ENCODE measurements around the gene FNIP1. TPM values are rescaled to one million over a fixed set of nuclear protein-coding genes. Genes with fewer than 3 reads are reported as not detected.

Gene FNIP1
- total RNA-seq, 1 donor from 2014 or later = 28.5 TPM

DNA sequence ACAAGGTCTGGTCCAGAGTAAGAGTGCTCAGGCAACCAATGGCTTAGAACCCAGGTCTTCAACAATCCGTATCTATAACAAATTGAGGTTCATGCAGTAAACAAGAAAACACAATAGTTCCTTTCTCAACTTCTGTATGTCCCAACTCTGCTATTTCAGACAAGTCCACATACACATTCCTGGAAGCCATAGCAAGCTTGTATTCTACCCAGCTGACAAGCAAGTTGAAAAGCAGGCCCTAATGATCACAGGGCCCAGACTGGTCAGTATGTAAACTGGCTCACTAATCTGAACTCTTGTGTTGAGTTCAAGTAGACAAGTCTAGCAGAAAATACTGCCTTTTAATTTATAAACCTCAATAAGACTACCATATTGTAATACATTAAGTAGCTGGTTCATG lies 26.9 kb downstream of the FNIP1 start:
- Mint-ChIP-seq H3K4me3 (ENCODE audit: unreplicated experiment) (no peak overlapping the region), H3K27ac (ENCODE audit: unreplicated experiment) (no peak overlapping the region), H3K4me1 (ENCODE audit: low read depth, unreplicated experiment) (peaks cover 21% of the 10 kb centered on the region), H3K36me3 (ENCODE audit: low read depth, unreplicated experiment) (peaks cover 2% of the 10 kb centered on the region), H3K9me3 (ENCODE audit: unreplicated experiment) (no peaks in the 10 kb centered on the region), H3K27me3 (ENCODE audit: low read depth, unreplicated experiment) (no peaks in the 10 kb centered on the region)
- no peak for FAIRE-seq
- no peak for DNase-seq (ENCODE audit: low read depth)
- Histone ChIP-seq H3K4me1 (ENCODE audit: insufficient read depth, low read length) (no peaks in the 10 kb centered on the region), H4K20me1 (ENCODE audit: insufficient read depth, low read length) (peaks cover 89% of the 10 kb centered on the region), H3K27ac (ENCODE audit: low read depth, low read length) (no peak overlapping the region), H2AFZ (ENCODE audit: low read depth, low read length) (no peak overlapping the region), H3K9ac (ENCODE audit: low read length) (no peak overlapping the region), H3K9me3 (ENCODE audit: insufficient read depth, low read depth, low read length) (no peaks in the 10 kb centered on the region), H3K4me2 (ENCODE audit: low read length) (no peak overlapping the region), H3K36me3 (ENCODE audit: insufficient read depth, low read length) (no peaks in the 10 kb centered on the region), H3K4me3 (ENCODE audit: insufficient read depth, low read depth, low read length) (no peak overlapping the region), H3K27me3 (ENCODE audit: insufficient read depth, low read length) (no peaks in the 10 kb centered on the region), H3K79me2 (ENCODE audit: insufficient read depth, low read length) (peaks cover 98% of the 10 kb centered on the region)
- no peak for TF ChIP-seq CTCF (IDR thresholded peaks at IDR 0.05; ENCODE audit: insufficient read depth, low read depth, low read length)

DNA sequence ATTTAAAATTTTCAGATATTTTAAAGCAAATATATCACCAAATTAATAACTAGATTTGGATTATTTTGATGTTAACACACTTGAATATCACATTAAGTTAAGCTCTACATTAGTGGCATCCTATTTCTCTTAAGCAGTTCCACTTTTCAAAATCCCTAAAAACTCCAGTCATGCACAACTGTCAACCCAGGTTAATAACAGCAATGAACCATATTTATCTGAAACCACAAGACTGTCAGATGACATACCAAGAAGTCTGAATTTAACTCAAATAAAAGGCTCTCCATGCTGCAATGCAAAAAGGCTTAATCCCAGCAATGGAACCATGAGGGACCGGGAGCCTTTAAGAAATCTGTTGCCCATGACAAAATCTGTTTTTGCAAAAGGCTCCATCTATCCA lies 27.5 kb downstream of the FNIP1 start:
- H4K20me1 ChIP-seq (ENCODE audit: insufficient read depth, low read length) = peaks cover 90% of the 10 kb centered on the region

DNA sequence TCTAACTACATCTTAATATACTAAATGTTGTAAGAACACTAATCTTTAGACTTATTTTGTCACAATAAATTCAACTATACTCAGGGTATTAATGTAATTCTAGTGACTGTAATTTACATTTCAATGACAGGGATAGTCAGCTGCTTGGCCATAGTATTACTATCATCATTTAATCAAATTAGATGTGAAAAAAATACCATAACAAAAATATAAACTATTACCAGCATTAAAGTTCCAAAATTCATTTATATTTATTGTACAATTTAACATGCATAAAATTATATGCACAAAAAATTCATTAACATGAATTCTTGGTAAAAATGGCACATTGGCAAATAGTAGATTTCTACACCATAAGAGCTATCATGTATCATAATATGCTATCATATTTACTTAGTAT lies 28.9 kb downstream of the FNIP1 start:
- H3K4me3 Mint-ChIP-seq (ENCODE audit: unreplicated experiment) = no peak overlapping the region
- Histone ChIP-seq H3K36me3 (ENCODE audit: insufficient read depth, low read length) (no peaks in the 10 kb centered on the region), H2AFZ (ENCODE audit: low read depth, low read length) (no peak overlapping the region), H3K9me3 (ENCODE audit: insufficient read depth, low read depth, low read length) (no peaks in the 10 kb centered on the region), H4K20me1 (ENCODE audit: insufficient read depth, low read length) (peaks cover 85% of the 10 kb centered on the region), H3K27ac (ENCODE audit: low read depth, low read length) (no peak overlapping the region), H3K9ac (ENCODE audit: low read length) (no peak overlapping the region), H3K27me3 (ENCODE audit: insufficient read depth, low read length) (no peaks in the 10 kb centered on the region), H3K4me3 (ENCODE audit: insufficient read depth, low read depth, low read length) (no peak overlapping the region), H3K79me2 (ENCODE audit: insufficient read depth, low read length) (peaks cover 98% of the 10 kb centered on the region), H3K4me1 (ENCODE audit: insufficient read depth, low read length) (no peaks in the 10 kb centered on the region), H3K4me2 (ENCODE audit: low read length) (no peak overlapping the region)
- DNase-seq (ENCODE audit: low read depth) = no peak
- peaks cover 21% of the 10 kb centered on the region for H3K4me1 Mint-ChIP-seq (ENCODE audit: low read depth, unreplicated experiment)
- TF ChIP-seq EZH2 (IDR thresholded peaks at IDR 0.05; ENCODE audit: insufficient read depth, low read length) (no peak), CTCF (IDR thresholded peaks at IDR 0.05; ENCODE audit: insufficient read depth, low read depth, low read length) (no peak)
- peaks cover 4% of the 10 kb centered on the region for H3K9me3 Mint-ChIP-seq (ENCODE audit: unreplicated experiment)
- peaks cover 10% of the 10 kb centered on the region for H3K36me3 Mint-ChIP-seq (ENCODE audit: low read depth, unreplicated experiment)
- FAIRE-seq = no peak
- H3K27me3 Mint-ChIP-seq (ENCODE audit: low read depth, unreplicated experiment) = no peaks in the 10 kb centered on the region
- no peak overlapping the region for H3K27ac Mint-ChIP-seq (ENCODE audit: unreplicated experiment)

More for the DNA sequence above, 27.5 kb downstream of the FNIP1 start:
- Histone ChIP-seq H3K4me1 (ENCODE audit: insufficient read depth, low read length) (no peaks in the 10 kb centered on the region), H3K79me2 (ENCODE audit: insufficient read depth, low read length) (peaks cover 98% of the 10 kb centered on the region), H3K4me3 (ENCODE audit: insufficient read depth, low read depth, low read length) (no peak overlapping the region), H3K9me3 (ENCODE audit: insufficient read depth, low read depth, low read length) (no peaks in the 10 kb centered on the region), H3K36me3 (ENCODE audit: insufficient read depth, low read length) (no peaks in the 10 kb centered on the region), H3K27me3 (ENCODE audit: insufficient read depth, low read length) (no peaks in the 10 kb centered on the region), H3K4me2 (ENCODE audit: low read length) (no peak overlapping the region), H2AFZ (ENCODE audit: low read depth, low read length) (no peak overlapping the region), H3K9ac (ENCODE audit: low read length) (no peak overlapping the region), H3K27ac (ENCODE audit: low read depth, low read length) (no peak overlapping the region)
- H3K4me1 Mint-ChIP-seq (ENCODE audit: low read depth, unreplicated experiment) = peaks cover 21% of the 10 kb centered on the region
- H3K27me3 Mint-ChIP-seq (ENCODE audit: low read depth, unreplicated experiment) = no peaks in the 10 kb centered on the region
- no peaks in the 10 kb centered on the region for H3K9me3 Mint-ChIP-seq (ENCODE audit: unreplicated experiment)
- H3K27ac Mint-ChIP-seq (ENCODE audit: unreplicated experiment) = no peak overlapping the region
- FAIRE-seq = peak; percentile 77
- H3K4me3 Mint-ChIP-seq (ENCODE audit: unreplicated experiment) = no peak overlapping the region
- TF ChIP-seq CTCF (IDR thresholded peaks at IDR 0.05; ENCODE audit: insufficient read depth, low read depth, low read length) (no peak), EZH2 (IDR thresholded peaks at IDR 0.05; ENCODE audit: insufficient read depth, low read length) (no peak)
- H3K36me3 Mint-ChIP-seq (ENCODE audit: low read depth, unreplicated experiment) = peaks cover 5% of the 10 kb centered on the region
- DNase-seq (ENCODE audit: low read depth) = no peak

Measured in astrocyte (in vitro differentiated cells and primary cell).